RPMI7951 (cell line): Measurements from ENCODE around the gene RPS16. TPM values are rescaled to one million over a fixed set of nuclear protein-coding genes. Genes with fewer than 3 reads are reported as not detected.
"Not testable (repeated sequence)": the region's sequence is repeated elsewhere in the genome, so short reads cannot be mapped to it uniquely, and the experiment has no call there.

Experiments
- DNase-seq: peaks from one replicate; pipeline ENCODE4 v3.0.0-alpha.2; 2012; ENCODE audit warnings: low read depth
- total RNA-seq: library from RNA; depleted of rRNA; stranded (reverse); fragments of >200 nt; shearing (Covaris generic); gene quantifications from 2 replicates; pipeline ENCODE4 v1.2.3, GENCODE V29; 2014; rRNA removed

RPS16 gene
- 107 and 123 TPM in 2 replicates for total RNA-seq

- DNase-seq: peak; percentile 97
These were observed at the start of gene RPS16 for GRCh38 chr19:39435499-39436349. RPS16 (minus strand) TSS chr19:39435949; CDS start chr19:39435895, 54 bp downstream.

- no peak for DNase-seq
These were observed 47.4 kb upstream of the RPS16 start for GRCh38 chr19:39483141-39483540.

GRCh38 chr19:39481676-39482075 is 45.9 kb upstream of the RPS16 start:
- DNase-seq: no peak

GRCh38 chr19:39481229-39481545 is 45.4 kb upstream of the RPS16 start:
- DNase-seq: no peak

GRCh38 chr19:39480337-39481228 is 44.8 kb upstream of the RPS16 start, which contains the start of gene TIMM50:
TIMM50 (plus strand) TSS chr19:39480838; CDS start chr19:39480854, 16 bp downstream.
- DNase-seq: peak; percentile 96

- DNase-seq: no peak
These were observed 44.2 kb upstream of the RPS16 start for GRCh38 chr19:39479916-39480315.

GRCh38 chr19:39479319-39479801 is 43.6 kb upstream of the RPS16 start:
- not testable (repeated sequence) for DNase-seq

GRCh38 chr19:39475748-39476147 is 40.0 kb upstream of the RPS16 start:
- no peak for DNase-seq

- DNase-seq: peak; percentile 28
These were observed 38.4 kb upstream of the RPS16 start for GRCh38 chr19:39474139-39474620.

- DNase-seq: no peak
These were observed 37.8 kb upstream of the RPS16 start for GRCh38 chr19:39473443-39473960.

- DNase-seq: no peak
These were observed 37.1 kb upstream of the RPS16 start for GRCh38 chr19:39472746-39473442.

- no peak for DNase-seq
These were observed 36.2 kb upstream of the RPS16 start for GRCh38 chr19:39471756-39472536.

GRCh38 chr19:39470724-39471339 is 35.1 kb upstream of the RPS16 start:
- DNase-seq: no peak

- no peak for DNase-seq
These were observed 33.8 kb upstream of the RPS16 start for GRCh38 chr19:39469567-39469966.

GRCh38 chr19:39469036-39469435 is 33.3 kb upstream of the RPS16 start:
- no peak for DNase-seq

- DNase-seq: no peak
These were observed 32.2 kb upstream of the RPS16 start for GRCh38 chr19:39467941-39468340.

GRCh38 chr19:39465956-39466747 is 30.4 kb upstream of the RPS16 start:
- DNase-seq: no peak

- no peak for DNase-seq
These were observed 27.7 kb upstream of the RPS16 start for GRCh38 chr19:39463403-39463802.

- not testable (repeated sequence) for DNase-seq
These were observed 15.5 kb upstream of the RPS16 start for GRCh38 chr19:39451257-39451656.
